Gastroesophageal sphincter (tissue), 3 donors: ENCODE results near the gene POLR3A.

ENCODE experiments used
- CTCF ChIP-seq, 4 experiments: fragments of 200-600 bp in 2 of 4; fragments of 450-650 bp in 2 of 4; sonication (generic) in 1 of 4; IDR thresholded peaks; one replicate each; pipeline ENCODE4 v1.5.1; 2017 to 2019; ENCODE audit warnings: antibody characterized with exemption in 4 of 4, mild to moderate bottlenecking in 2 of 4, moderate library complexity in 2 of 4
- POLR2A ChIP-seq, 2 donors: fragments of 450-650 bp; IDR thresholded peaks; one replicate each; pipeline ENCODE4 v1.6.1; 2017; ENCODE audit warnings: antibody characterized with exemption in 2 of 2, mild to moderate bottlenecking in 2 of 2, moderate library complexity in 1 of 2

GRCh38 chr10:77922566-77923179, 106.6 kb downstream of the POLR3A start:
- no peak for TF ChIP-seq CTCF (IDR thresholded peaks at IDR 0.05)
- TF ChIP-seq POLR2A (IDR thresholded peaks at IDR 0.05): no peak
